PC-3 (cell line): ENCODE data around the gene HCFC1R1. TPM values are rescaled to one million over a fixed set of nuclear protein-coding genes. Genes with fewer than 3 reads are reported as not detected.

ENCODE experiments used
- ATAC-seq: fragments of 200-7000 bp; cut with Tn5 transposase; 2 replicates; pipeline ENCODE4 v1.9.1; 2020; ENCODE audit warnings: mild to moderate bottlenecking, moderate library complexity
- BruUV-seq: library from RNA; stranded (reverse); fragments of 400-500 nt; replicated peaks from 2 replicates; lab custom pipeline; 2021; lab: Mats Ljungman, UMichigan
- CTCF ChIA-PET: fragments of 300-600 bp; sonication (Branson Sonifier 250); formaldehyde crosslinking; loops from one replicate; lab custom pipeline; 2022; ENCODE audit warnings: antibody characterized with exemption; lab: Charles Lee
- POLR2A ChIA-PET: fragments of 300-600 bp; sonication (Branson Sonifier 250); formaldehyde crosslinking; loops from one replicate; lab custom pipeline; 2022; ENCODE audit warnings: antibody characterized with exemption; ENCODE audit not compliant: unreplicated experiment; lab: Charles Lee
- DNase-seq: peaks from one replicate; pipeline ENCODE4 v3.0.0-alpha.2; 2015
- H2AFZ ChIP-seq: fragments of 300-600 bp; sonication (generic); 2 replicates; pipeline ENCODE4 v1.6.0; 2016; ENCODE audit warnings: antibody characterized with exemption, low read length
- H3F3A ChIP-seq: fragments of 300-600 bp; sonication (generic); one replicate; pipeline ENCODE4 v1.6.0; 2017; ENCODE audit warnings: antibody characterized with exemption, low read length, control low read depth, mild to moderate bottlenecking; ENCODE audit not compliant: unreplicated experiment
- H3K27ac ChIP-seq: fragments of 300-600 bp; sonication (generic); 2 replicates; pipeline ENCODE4 v1.5.1; 2016; ENCODE audit warnings: mild to moderate bottlenecking, low read length
- H3K27me3 ChIP-seq: fragments of 300-600 bp; sonication (generic); 2 replicates; pipeline ENCODE4 v1.6.1; 2016; ENCODE audit warnings: low read length, mixed read lengths
- H3K36me3 ChIP-seq: fragments of 300-600 bp; sonication (generic); 2 replicates; pipeline ENCODE4 v1.6.1; 2016; ENCODE audit warnings: low read depth, mixed run types, low read length, mixed read lengths
- H3K4me1 ChIP-seq: fragments of 300-600 bp; sonication (generic); 2 replicates; pipeline ENCODE4 v1.5.1; 2016; ENCODE audit warnings: low read length; ENCODE audit not compliant: insufficient read depth
- H3K4me2 ChIP-seq: fragments of 300-600 bp; sonication (generic); 2 replicates; pipeline ENCODE4 v1.6.0; 2016; ENCODE audit warnings: low read length
- H3K4me3 ChIP-seq: fragments of 300-600 bp; sonication (generic); 2 replicates; pipeline ENCODE4 v1.5.1; 2016; ENCODE audit warnings: mild to moderate bottlenecking, low read length, mixed read lengths
- H3K79me2 ChIP-seq: fragments of 300-600 bp; sonication (generic); 2 replicates; pipeline ENCODE4 v1.6.1; 2017; ENCODE audit warnings: low read length, mixed read lengths
- H3K9ac ChIP-seq: fragments of 300-600 bp; sonication (generic); 2 replicates; pipeline ENCODE4 v1.6.0; 2016; ENCODE audit warnings: mild to moderate bottlenecking, low read length
- H3K9me2 ChIP-seq: fragments of 300-600 bp; sonication (generic); replicated peaks from 2 replicates; pipeline ENCODE4 v1.6.1; 2016; ENCODE audit warnings: mixed run types, low read length, mixed read lengths
- H3K9me3 ChIP-seq: fragments of 300-600 bp; sonication (generic); 2 replicates; pipeline ENCODE4 v1.6.1; 2016; ENCODE audit warnings: low read length, mixed read lengths
- H4K20me1 ChIP-seq: fragments of 300-600 bp; sonication (generic); 2 replicates; pipeline ENCODE4 v1.6.1; 2016; ENCODE audit warnings: low read length, mixed read lengths
- EZH2 ChIP-seq: fragments of 300-600 bp; sonication (generic); IDR thresholded peaks from one replicate; pipeline ENCODE4 v1.6.1; 2017; ENCODE audit warnings: antibody characterized with exemption, mild to moderate bottlenecking, low read length; ENCODE audit not compliant: unreplicated experiment
- EZH2phosphoT487 ChIP-seq: fragments of 300-600 bp; sonication (generic); IDR thresholded peaks from 2 replicates; pipeline ENCODE4 v1.6.1; 2018; ENCODE audit warnings: mild to moderate bottlenecking, antibody characterized with exemption, low read length, borderline replicate concordance
- intact Hi-C: fragments of 100-400 bp; cut with micrococcal nuclease; formaldehyde crosslinking; loops from 2 replicates; pipeline ENCODE4 v1.9.0; 2023
- total RNA-seq: library from RNA; depleted of rRNA; stranded (reverse); fragments of >200 nt; gene quantifications from 2 replicates; pipeline ENCODE4 v1.2.3, GENCODE V29; 2014
- TF ChIP-seq, protein P1 (sequence below): fragments of 300-600 bp; sonication (generic); conservative IDR thresholded peaks from 2 replicates; pipeline ENCODE4 v1.5.1; 2017; ENCODE audit warnings: antibody characterized with exemption, low read depth, mild to moderate bottlenecking, low read length

Gene HCFC1R1
- total RNA-seq, 1 experiment from 2014 or later = 56.4 TPM

DNA sequence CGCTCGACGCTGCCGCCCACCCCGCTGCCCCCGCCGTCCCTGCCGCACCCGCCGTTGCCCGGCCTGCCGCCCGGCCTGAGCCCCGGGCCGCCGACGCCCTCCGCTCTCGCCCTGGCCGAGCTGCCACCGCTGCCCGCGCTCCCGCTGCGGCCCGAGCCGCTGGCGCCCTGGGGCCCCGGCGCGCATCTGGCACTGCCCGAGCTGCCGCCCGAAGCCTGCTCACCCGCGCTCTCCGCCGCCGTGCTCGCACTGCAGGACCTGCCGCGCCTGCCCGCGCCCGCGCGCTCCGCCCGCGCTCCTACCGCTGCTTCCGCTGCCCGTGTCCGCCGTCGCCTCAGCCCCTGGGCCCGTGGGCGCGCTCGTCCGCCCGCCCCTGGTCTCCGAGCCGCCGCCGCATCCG lies 19.4 kb downstream of the HCFC1R1 start:
- Histone ChIP-seq H3K27ac (no peak overlapping the region), H4K20me1 (no peaks in the 10 kb centered on the region), H2AFZ (no peak overlapping the region), H3K79me2 (0 out of 2 replicates have a peak, but pooled peaks cover 3% of the 10 kb centered on the region), H3K9ac (no peak overlapping the region), H3K27me3 (no peaks in the 10 kb centered on the region), H3K9me2 (no peaks in the 10 kb centered on the region), H3K4me3 (no peak overlapping the region), H3K36me3 (no peaks in the 10 kb centered on the region), H3K4me2 (no peak overlapping the region), H3K9me3 (no peaks in the 10 kb centered on the region), H3K4me1 (peaks cover 14% of the 10 kb centered on the region), H3F3A (no peaks in the 10 kb centered on the region)
- CTCF ChIA-PET = interaction anchor here (0.9 to 1.5 kb wide), 2 partner anchors 24 to 28 kb away, joined by 3 to 14 read pairs; no protein-coding TSS in a partner anchor
- DNase-seq = no peak
- peak; percentile 35 for ATAC-seq
- intact Hi-C loops = loop anchor here (2.0 kb wide), 1 partner anchor 24 kb away; no protein-coding TSS in a partner anchor
- BruUV-seq = no TSS peak
- TF ChIP-seq EZH2phosphoT487 (no peak), EZH2 (no peak)
- TF ChIP-seq, protein P1, sequence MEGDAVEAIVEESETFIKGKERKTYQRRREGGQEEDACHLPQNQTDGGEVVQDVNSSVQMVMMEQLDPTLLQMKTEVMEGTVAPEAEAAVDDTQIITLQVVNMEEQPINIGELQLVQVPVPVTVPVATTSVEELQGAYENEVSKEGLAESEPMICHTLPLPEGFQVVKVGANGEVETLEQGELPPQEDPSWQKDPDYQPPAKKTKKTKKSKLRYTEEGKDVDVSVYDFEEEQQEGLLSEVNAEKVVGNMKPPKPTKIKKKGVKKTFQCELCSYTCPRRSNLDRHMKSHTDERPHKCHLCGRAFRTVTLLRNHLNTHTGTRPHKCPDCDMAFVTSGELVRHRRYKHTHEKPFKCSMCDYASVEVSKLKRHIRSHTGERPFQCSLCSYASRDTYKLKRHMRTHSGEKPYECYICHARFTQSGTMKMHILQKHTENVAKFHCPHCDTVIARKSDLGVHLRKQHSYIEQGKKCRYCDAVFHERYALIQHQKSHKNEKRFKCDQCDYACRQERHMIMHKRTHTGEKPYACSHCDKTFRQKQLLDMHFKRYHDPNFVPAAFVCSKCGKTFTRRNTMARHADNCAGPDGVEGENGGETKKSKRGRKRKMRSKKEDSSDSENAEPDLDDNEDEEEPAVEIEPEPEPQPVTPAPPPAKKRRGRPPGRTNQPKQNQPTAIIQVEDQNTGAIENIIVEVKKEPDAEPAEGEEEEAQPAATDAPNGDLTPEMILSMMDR = no peak
- POLR2A ChIA-PET = interaction anchor here (0.6 to 1.2 kb wide), 2 partner anchors 16 to 1042 kb away, joined by 3 to 5 read pairs; partner anchors contain the start of gene TNFRSF12A

- H3K27me3 ChIP-seq = no peaks in the 10 kb centered on the region
- no peaks in the 10 kb centered on the region for H3K36me3 ChIP-seq
- H3K4me3 ChIP-seq = peak overlapping the region; percentile 59
- ChIA-PET CTCF (interaction anchor here (0.9 to 1.5 kb wide), 2 partner anchors 24 to 28 kb away, joined by 3 to 14 read pairs; no protein-coding TSS in a partner anchor), POLR2A (interaction anchor here (0.6 to 1.2 kb wide), 3 partner anchors 16 to 1043 kb away, joined by 3 to 10 read pairs (median 5); partner anchors contain the start of gene TNFRSF12A)
- no peaks in the 10 kb centered on the region for H3K9me3 ChIP-seq
- no TSS peak for BruUV-seq
- no peak overlapping the region for H3K27ac ChIP-seq
- H3K9ac ChIP-seq = no peak overlapping the region
- H3F3A ChIP-seq = no peaks in the 10 kb centered on the region
- H3K9me2 ChIP-seq = no peaks in the 10 kb centered on the region
- H2AFZ ChIP-seq = peak overlapping the region; percentile 57; the same call in 1 of the 2 replicates
- 0 out of 2 replicates have a peak, but pooled peaks cover 3% of the 10 kb centered on the region for H3K79me2 ChIP-seq
- peak overlapping the region; percentile 78 for H3K4me2 ChIP-seq
- TF ChIP-seq, protein P1 = peak; percentile 62
- no peak for TF ChIP-seq EZH2
- TF ChIP-seq EZH2phosphoT487 = no peak
- H3K4me1 ChIP-seq = peaks cover 8% of the 10 kb centered on the region
- peak; percentile 96 for ATAC-seq
- intact Hi-C loops = loop anchor here (2.0 kb wide), 1 partner anchor 25 kb away; no protein-coding TSS in a partner anchor
- H4K20me1 ChIP-seq = no peaks in the 10 kb centered on the region
- peak; percentile 97 for DNase-seq
Observed at GRCh38 chr16:3003582-3004270, 20.0 kb downstream of the HCFC1R1 start.

DNA sequence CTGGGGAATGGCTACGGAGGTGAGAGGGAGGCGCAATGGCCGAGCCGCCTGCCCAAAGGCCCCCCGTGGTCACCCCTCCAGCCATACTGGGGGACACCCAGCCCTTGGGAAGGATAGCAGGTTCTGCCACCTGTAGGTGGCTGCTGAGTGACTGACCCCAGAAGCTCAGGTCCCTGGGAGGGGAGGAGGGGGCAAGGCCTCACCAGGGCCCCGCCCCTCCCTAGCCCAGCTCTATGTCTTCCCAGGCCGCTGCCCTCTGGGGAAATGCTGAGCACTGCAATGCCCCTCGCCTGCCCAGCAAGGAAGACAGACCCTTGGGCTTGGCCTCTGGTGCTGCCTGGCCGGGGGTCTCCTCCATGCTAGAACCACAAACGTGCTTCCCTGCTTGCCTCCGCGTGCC lies 22.4 kb downstream of the HCFC1R1 start:
- TF ChIP-seq EZH2 (no peak), EZH2phosphoT487 (no peak)
- TF ChIP-seq, protein P1 = no peak
- no peak overlapping the region for H2AFZ ChIP-seq
- H4K20me1 ChIP-seq = no peaks in the 10 kb centered on the region
- BruUV-seq = no TSS peak
- no peak overlapping the region for H3K9ac ChIP-seq
- H3K27ac ChIP-seq = no peak overlapping the region
- ATAC-seq (no peak), DNase-seq (no peak)
- intact Hi-C loops = no loop called here
- no peak overlapping the region for H3K4me3 ChIP-seq
- H3K27me3 ChIP-seq = no peaks in the 10 kb centered on the region
- POLR2A ChIA-PET = no interaction called here
- H3K4me1 ChIP-seq = no peaks in the 10 kb centered on the region
- H3K4me2 ChIP-seq = no peak overlapping the region
- 0 out of 2 replicates have a peak, but pooled peaks cover 3% of the 10 kb centered on the region for H3K79me2 ChIP-seq
- no peaks in the 10 kb centered on the region for H3K9me2 ChIP-seq
- no peaks in the 10 kb centered on the region for H3K36me3 ChIP-seq
- no peaks in the 10 kb centered on the region for H3K9me3 ChIP-seq
- CTCF ChIA-PET = no interaction called here
- H3F3A ChIP-seq = no peaks in the 10 kb centered on the region
